Stimulated activated CD8-positive, alpha-beta memory T cell treated with anti-CD3 and anti-CD28 coated beads, Interleukin-12 subunit alpha, Interleukin-12 subunit beta, amount 100 ng/mL, for 24 hours (primary cell): ENCODE results near the gene AOAH.
"Not testable (repeated sequence)": the region's sequence is repeated elsewhere in the genome, so short reads cannot be mapped to it uniquely, and the experiment has no call there.

Experiments used
- DNase-seq: peaks from one replicate; pipeline ENCODE4 v3.0.0-alpha.2; 2020; ENCODE audit errors: extremely low read depth

AOAH gene

DNA sequence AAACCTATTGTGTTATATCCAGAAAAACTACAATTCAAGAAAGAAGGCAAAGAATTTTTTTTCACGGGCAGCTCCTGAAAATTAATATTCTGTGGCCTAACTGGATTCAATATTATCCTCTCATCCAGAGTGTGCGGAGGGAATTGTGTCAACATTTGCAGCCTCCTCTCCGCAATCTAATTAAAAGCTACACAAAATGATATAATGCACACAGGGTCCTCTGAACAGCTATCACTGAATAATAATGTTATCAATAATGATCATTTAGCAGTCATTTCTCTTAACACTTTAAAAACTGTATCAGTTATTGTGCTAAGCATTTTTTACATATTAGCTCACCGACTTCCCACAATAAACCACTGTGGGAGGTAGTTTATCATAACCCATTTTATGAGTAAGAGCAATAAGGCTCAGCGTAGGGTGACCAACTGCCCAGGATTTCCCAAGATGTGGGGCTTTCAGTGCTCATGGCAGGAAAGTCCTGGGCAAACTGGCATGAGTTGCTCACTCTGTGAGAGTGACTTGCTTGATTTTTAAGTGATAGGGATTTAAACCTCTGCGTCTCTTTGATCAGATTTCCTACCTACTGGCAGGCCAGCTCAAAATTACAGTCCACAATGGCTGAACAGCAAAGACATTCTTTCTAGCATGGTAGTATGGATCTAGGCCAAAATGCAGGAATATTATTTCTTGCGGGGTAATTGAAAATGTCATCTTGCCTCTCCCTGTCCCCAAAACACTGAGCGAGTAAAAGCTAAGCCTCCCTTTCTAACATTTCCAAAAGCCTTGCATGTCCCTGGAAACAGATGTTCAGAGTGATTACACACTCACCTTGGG lies 65.7 kb downstream of the AOAH start:
- DNase-seq, result no peak

DNA sequence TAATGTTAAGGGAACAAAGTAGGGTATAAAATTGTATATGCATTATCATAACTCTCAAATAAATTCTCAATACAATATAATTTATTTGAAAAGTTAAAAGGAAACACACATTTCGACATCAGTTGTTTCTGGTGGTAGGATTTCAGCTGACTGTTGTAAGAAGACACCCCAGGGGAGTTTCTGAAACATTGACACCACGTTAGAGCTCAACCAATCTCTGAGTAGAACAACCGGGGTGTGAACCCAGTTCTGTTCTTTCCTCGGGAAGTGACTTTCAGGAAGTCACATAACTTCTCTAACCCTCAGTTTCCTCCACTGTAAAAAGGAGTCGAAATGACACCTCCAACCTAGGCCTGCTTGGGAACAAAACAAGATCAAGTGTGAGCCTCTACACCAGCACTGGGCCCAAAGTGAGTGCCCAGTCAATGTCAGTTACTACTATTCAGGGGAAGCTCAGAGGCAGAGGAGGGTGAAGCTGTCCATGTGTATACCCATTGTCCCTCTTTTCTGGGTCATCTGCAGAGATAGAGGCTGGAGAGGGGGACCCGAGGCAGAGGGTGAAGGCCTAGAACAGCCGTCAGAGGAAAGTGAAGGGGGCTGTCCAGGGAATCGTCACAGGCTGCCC lies 67.1 kb downstream of the AOAH start:
- no peak for DNase-seq

DNA sequence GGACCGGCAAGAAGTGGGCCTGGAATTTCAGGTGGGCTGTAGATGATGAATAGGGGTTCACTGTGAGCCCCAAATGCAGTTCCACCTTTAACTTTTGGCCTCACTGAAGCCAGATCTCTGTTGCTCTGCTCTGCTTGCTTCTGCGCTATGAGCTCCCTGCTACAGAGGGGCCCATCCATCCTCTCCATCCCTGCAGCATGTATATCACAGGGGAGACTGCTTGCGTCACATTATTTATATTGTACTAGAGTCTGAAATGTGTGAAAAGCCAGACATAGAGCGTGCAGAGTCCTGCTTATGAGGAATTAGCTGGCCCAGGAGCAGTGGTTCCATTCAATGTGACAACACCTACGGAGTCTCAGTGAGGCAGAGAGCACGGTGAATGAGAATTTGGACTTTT lies 69.9 kb downstream of the AOAH start:
- DNase-seq, result no peak

DNA sequence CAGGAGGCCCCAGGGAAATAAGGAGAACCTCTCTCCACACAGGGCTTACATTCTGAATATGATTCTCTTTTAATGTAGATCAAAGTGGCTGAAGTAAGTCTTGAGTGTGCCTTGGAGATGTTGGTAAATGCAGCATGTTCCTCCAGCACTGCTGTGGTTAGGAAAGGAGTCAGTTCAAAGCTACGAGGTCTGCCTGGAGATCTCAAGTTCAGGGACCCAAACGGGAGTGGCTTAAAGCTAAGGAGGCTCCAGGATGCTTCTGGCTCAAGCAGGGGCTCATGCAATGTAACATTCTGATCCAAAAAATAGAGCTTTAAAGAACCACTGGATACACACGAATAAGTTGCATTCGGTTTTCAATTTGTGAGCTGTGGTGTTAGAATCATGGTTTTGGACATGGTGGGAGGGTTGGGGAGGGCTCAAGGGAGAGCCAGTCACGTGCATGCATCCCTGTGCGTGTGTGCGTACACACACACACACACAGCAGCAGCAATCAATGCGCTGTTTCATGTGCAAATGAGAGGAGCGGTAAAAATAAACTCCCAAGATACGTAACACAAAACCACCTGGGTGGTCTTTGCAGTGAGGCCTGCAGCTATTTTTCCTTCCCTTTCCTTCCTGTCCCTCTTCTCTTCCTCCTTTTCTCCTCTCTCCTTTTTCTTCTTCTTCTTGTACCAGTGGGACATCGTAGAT lies 70.5 kb downstream of the AOAH start:
- DNase-seq, result no peak

DNA sequence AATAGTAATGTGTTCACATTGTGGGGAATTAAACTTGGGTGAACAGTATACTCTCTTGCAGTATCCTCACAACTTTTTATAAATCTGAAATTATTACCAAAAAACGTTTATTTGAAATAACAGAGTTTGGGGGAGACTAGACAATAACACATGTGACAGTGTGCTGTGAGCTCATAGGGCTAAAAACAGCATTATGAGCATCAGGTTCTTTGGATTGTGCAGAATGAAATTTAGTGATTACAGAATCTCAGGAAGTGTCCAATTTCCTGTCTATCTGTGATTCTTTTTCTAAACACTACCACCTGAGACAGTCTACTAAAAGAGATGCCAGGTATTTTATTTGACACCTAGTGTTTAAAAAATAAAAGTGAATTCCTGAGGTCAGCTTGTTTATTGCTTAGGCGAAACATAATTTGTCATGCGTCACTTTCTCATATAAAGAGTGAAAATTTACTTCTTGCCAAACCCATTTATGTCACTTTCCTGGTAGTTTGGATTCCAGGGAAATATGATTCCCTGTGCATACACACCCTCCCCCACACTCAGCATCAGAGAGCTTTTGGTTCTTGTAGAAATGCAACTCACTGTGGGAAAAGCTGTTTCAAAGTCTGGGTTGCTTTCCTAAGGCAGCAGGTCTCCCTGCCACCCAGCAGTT lies 71.2 kb downstream of the AOAH start:
- no peak for DNase-seq

DNA sequence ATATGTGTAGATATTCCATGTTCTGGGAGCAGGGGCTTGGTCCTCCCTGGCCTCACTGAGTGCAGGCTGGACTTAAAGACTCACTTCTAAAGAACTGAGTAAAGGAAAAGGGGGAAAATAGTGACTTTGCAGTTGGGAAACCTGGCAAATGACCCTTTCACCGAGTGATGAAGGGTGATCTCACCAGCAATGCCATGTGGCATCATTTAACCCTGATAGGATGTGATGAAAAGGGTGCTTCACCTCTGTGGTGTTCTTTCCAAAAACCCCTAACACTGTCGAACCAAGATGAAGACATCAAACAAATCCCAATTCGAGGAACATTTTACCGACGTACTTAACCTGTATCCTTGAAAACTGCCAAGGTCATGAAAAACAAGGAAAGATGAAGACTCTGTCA lies 71.9 kb downstream of the AOAH start:
- no peak for DNase-seq

DNA sequence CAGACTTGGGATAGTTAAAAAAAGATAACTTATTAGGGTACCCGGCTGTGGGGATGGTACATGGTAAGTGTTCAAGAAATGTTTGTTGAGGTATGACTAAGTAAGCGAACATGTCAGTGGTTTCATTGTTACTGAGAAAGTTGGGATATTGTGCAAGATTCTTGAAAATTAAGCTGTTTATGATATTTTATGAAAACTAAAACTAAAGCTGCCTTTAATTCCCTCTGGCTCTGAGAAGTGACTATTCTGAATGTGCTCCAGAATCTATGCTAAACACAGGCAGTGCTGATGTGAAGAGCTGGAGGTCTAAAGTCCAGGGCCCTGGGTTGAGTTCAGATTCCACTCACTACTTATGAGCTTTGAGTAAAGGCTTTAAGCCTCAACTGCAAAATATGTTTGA lies 72.9 kb downstream of the AOAH start:
- DNase-seq, result no peak

DNA sequence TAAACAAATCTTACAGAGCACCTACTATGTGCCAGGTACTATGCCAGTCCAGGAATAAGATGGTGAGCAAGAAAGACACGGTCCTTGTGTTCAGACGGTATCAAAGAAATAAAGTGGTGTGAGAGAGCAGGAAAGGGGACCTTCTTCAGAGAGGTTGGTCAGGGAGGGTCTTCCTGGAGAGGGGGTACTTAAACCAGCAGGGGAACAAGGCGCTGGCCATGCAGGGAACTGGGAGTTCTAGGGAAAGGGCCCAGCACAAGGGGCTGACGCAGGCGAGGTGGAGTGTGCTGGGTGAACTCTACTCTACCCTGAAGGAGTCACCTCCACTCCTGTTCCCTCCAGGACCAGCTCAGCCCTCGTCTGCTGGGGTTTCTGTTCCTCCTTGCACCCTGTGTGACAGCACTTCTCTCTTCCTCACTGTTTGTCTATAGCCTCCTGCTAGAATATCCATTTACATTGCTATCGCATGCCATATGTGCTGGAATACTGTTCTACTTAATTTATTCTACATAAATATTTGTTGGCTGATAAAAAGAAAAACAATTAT lies 73.5 kb downstream of the AOAH start:
- DNase-seq, result no peak

DNA sequence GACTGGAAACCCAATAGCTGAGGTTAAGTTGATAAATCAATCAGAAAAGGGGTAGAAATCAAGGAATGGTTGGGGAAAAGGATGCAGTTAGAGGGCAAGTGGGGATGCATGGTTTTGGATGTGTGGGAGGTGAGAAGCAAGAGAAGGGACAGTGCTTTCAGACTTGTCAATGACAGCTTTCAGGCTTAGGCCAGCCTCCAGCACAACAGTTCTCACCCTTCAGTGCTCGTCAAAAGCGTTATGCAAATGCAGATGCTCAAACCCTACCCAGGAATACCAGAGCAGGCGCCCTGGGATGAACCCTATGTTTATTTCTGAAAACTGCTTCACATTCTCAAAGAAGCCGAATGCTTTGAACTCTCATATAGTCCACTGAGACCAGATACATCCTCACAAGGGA lies 74.0 kb downstream of the AOAH start:
- no peak for DNase-seq

DNA sequence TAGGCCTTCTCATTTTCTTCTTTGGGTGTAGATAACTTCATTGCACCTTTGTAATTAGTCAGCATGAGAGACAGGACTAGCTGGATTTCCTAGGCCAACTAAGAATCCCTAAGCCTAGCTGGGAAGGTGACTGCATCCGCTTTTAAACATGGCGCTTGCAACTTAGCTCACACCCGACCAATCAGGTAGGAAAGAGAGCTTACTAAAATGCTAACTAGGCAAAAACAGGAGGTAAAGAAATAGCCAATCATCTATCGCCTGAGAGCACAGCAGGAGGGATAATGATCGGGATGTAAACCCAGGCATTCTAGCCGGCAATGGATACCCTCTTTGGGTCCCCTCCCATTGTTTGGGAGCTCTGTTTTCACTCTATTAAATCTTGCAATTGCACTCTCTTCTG lies 75.0 kb downstream of the AOAH start:
- DNase-seq, result not testable (repeated sequence)

DNA sequence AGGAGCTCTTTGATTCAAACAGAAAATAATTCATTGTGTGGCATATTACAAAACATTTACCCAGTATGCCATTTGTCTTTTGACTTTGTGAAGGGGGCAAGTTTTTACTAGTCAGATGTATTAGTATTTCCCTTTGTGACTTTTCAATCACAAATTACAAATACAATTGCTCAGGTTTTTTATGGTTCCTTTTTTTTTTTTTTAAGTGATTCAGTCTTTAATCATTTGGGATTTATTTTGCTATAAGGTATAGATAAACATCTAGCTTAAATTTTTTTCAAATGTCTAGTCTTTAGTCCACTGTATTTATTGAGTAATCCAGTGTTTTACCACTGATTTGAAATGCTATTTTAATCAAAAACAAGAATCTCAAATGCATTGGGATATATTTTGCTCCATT lies 75.9 kb downstream of the AOAH start:
- no peak for DNase-seq

DNA sequence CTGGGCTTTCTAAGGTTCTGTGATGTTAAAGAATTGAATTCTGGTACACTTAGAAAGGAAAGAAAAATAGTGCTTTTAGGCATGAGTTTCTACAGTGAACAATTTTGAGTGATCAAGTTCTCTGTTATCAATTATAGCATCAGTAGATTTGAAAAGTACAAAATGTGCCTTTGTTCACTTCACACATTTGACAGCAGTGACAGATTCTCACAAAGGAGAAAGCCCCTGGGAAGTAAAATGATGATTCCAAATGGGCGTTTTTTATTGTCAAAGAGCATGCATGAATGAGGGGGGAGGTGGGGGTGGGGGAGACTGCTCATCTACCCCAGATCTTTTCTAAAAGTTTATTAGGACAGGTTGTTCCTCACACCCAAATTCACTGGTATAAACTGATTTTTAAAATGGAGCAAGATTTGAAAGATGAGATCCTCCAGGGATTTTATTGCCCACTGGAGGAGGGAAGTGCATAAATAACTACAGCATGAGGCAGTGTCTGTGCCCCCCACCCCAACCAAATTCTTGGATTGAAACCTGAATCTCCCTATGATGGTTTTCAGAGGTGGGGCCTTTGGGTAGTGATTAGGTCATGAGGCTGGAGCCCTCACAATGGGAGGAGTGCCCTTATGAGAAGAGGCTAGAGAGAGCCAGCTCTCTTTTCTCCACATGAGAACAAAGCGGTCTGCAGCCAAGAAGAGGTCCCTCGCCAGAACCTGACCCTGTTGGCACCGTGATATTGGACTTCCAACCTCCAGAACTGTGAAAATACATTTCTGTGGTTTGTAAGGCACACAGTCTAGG lies 79.5 kb downstream of the AOAH start:
- no peak for DNase-seq

DNA sequence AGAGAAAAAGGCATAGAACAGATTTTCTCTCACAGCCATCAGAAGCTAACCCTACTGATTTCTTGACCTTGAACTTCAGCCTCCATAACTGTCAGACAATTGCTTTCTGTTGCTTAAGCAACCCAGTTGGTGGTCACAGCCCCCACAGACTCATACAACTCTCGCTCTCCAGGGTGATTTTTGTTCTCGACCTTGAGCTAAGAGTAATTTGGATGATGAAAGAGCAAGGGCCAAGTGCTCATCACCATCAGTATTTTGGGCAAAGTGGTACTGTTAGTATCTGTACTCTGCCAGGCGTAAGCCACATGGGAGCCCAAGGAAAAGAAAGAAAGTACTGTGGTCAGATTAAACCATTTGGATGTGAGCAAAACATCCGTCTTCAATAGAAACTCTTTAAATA lies 81.9 kb downstream of the AOAH start:
- DNase-seq, result no peak

DNA sequence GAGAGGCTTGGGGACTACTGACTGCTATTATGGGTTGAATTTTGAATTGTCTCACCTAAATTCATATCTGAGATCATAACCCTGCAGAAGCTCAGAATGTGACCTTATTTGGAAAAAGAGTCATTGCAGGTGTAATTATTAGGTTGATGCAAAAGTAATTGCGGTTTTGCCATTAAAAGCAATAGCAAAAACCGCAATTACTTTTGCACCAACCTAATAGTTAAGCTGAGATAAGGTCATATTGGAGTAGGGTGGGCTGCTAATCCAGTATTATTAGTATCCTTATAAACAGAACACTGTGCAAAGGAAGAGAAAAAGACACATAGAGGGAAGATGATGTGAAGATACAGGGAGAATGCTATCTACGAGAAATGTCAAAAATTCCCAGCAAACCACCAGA lies 82.3 kb downstream of the AOAH start:
- no peak for DNase-seq

DNA sequence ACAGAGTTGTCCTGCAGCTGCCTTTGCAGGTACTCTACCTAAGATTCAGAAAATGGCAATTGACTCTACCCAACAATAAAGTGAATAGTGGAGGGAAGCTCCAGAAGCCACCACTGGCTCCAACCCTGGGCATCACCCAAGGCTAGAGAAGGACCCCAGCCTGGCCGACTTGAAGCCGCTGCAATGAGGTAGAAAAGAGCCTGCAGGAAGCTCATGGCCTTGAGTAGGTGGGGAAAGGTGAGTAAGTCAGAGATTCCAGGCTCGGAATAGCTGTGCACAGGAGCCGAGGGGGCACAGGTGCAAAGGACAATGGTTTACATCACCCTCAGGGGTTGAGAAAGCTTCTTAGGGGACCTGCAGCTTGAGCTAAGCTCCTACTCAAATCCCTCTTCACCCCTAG lies 83.6 kb downstream of the AOAH start:
- no peak for DNase-seq

DNA sequence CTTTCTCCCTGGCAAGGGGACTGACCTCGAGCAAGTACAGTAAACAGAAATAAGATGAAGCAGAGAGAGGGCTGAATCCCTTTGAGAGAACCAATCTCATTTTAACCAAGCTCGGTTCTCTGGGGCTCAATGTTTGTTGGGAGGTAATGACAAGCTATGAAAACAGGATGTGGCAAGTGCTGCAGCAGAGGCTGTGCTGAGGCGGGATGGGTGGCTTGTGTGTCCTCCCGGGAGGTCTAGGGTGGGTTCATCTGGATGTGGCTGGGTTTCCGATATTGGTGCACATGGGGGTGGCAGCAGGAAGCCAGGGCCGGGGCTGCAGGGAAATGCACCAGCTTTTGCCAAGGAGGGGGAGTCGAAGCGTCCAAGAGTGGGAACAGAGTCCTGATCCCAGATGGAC lies 84.5 kb downstream of the AOAH start:
- DNase-seq, result no peak

DNA sequence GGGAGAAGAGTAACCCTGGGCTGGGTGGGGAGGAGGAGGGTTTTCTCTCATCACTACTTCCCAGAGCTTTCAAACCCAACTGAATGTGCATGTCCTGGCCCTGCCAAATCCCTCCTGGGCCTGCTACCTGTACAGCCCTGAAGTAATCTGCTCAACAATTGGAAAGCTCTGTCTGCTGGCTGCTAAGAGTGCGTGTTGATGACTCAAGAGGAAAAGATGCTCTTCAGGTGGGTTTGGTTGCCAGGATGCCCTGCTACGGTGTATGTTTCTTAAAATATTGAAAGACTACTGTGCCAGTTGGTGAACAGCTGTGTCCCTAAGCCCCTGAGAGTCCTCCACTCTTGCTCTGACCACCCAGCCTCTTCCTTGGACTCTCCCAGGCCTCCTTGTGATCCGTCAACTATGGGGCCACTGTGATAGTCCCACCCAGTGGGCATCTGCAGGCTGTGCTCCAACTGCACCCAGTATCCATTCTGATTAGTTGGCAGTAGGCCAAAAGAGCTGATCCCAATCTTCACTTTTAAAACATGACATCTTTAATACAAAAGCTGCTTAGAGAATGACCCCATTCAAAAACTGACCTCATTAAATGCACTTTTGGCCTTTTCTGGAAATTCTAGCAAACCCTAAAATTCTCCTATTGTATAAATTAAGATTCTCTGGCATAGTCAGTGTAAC lies 85.6 kb downstream of the AOAH start:
- no peak for DNase-seq

DNA sequence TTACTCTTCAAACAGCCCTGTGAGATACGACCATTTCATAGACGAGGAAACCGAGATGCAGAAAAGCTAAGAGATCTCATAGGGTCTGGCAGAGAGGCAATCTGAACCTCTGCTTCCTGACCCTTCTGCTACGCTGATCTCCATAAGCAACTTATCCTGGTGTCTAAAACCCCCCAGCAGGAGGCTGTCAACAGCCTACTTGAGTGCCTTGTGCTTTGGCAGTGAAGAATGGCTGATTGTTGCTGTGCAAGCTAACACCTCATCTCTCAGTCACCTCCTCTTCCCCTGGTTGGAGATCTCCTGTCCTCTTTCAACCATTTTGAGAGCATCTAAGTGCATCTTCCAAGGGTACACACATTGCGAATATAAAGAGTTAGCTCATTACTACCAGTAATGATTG lies 86.2 kb downstream of the AOAH start:
- no peak for DNase-seq

DNA sequence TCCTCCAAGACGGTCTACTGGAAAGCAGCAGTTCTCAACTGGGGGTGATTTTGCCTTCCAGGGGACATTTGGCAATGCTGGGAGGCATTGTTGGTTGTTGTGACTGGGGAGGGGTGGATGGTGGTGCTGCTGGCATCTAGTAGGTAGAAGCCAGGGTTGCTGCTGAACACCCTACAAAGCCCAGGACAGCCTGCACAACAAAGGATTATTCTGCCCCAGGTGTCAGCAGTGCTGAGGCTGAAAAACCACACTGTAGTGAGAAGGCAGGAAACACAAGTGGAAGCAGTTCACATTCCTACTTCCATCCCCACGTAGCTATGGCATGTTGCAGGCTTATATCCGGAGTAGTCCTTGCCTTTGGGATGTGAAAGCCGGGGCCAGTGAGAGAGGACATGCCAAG lies 86.9 kb downstream of the AOAH start:
- no peak for DNase-seq

DNA sequence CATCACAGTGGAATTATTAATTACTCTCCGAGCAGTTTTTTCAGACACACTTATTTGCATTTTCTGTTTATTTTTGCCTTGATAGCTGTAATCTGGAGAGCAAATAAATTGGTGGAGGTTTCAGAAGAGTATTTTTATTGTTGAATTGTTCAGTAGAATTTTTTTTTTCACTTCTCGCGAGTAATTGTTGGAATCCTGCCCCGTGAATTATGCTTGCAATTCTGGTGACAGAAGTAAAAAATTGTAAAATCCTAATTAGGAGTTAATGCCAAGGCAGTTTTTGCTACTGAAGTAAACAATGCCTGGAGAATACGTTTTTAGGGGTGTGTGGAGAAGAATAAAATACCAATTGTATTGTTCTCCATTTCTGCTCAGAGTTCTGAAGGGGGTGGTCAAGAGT lies 88.2 kb downstream of the AOAH start:
- DNase-seq, result no peak

DNA sequence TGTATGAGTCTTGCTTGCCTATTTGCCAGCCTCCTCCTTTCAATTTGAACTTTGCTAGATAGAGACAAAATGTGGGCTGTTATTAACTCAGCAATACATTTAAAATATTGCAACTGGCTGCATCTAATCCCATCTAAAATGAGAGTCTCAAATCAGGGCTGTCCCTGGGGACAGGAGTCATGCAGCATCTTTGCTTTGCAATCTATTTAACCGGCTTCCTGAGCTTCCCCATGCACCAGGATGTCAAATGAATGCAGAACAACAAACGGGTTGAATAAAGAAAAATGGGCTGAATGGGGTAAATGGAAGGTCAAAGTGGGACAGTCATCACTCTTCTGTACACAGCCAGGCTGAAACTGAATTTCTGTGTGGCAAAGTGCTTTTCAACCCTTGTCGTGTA lies 89.2 kb downstream of the AOAH start:
- no peak for DNase-seq
